H1 (cell line): ENCODE data around the gene IL17RD.

Source experiments
- ASH2L ChIP-seq: fragments of 200-600, 300-600 bp; sonication (generic); IDR thresholded peaks from one replicate; pipeline ENCODE4 v1.7.1; 2017; ENCODE audit warnings: low read length
- CBX5 ChIP-seq: fragments of 300-800, 300-1000 bp; sonication (generic); IDR thresholded peaks from 2 replicates; pipeline ENCODE4 v1.7.1; 2016; ENCODE audit warnings: antibody characterized with exemption, low read length, low read depth
- CTCF ChIP-seq, 3 experiments: IDR thresholded peaks; 1 replicate in 2 of 3; 2 replicates in 1 of 3; pipeline versions ENCODE4 v1.5.1 to v1.6.1; 2011; ENCODE audit warnings: low read length in 3 of 3, mild to moderate bottlenecking in 3 of 3, inconsistent platforms in 2 of 3, low read depth in 1 of 3, moderate library complexity in 1 of 3; ENCODE audit not compliant: insufficient read depth in 1 of 3; ENCODE audit errors: control extremely low read depth in 1 of 3
- EP300 ChIP-seq, 2 experiments: IDR thresholded peaks; 1 replicate in 1 of 2; 2 replicates in 1 of 2; pipeline ENCODE4 v1.6.1; 2011 to 2012; ENCODE audit warnings: low read depth in 2 of 2, low read length in 2 of 2, mild to moderate bottlenecking in 2 of 2, borderline replicate concordance in 1 of 2, inconsistent platforms in 1 of 2, moderate library complexity in 1 of 2
- GABPA ChIP-seq: IDR thresholded peaks from 2 replicates; pipeline ENCODE4 v1.6.1; 2011; ENCODE audit warnings: mild to moderate bottlenecking, low read length, moderate library complexity, borderline replicate concordance; ENCODE audit not compliant: insufficient read depth
- MAX ChIP-seq: IDR thresholded peaks from 2 replicates; pipeline ENCODE4 v1.6.1; 2012; ENCODE audit warnings: inconsistent platforms
- POLR2A ChIP-seq, 2 experiments: IDR thresholded peaks; 1 replicate in 1 of 2; 2 replicates in 1 of 2; pipeline ENCODE4 v1.6.1; 2011; ENCODE audit warnings: low read depth in 2 of 2, low read length in 2 of 2, mild to moderate bottlenecking in 2 of 2; ENCODE audit errors: control extremely low read depth in 1 of 2
- POLR2AphosphoS5 ChIP-seq: IDR thresholded peaks from 2 replicates; pipeline ENCODE4 v1.6.1; 2011; ENCODE audit warnings: low read depth, low read length
- RFX5 ChIP-seq: IDR thresholded peaks from 2 replicates; pipeline ENCODE4 v1.6.1; 2011; ENCODE audit warnings: low read depth, low read length, improper control_type of control experiment, borderline replicate concordance
- SRF ChIP-seq: IDR thresholded peaks from 2 replicates; pipeline ENCODE4 v1.6.1; 2011; ENCODE audit warnings: mild to moderate bottlenecking, low read depth, low read length, moderate library complexity
- TEAD4 ChIP-seq: IDR thresholded peaks from 2 replicates; pipeline ENCODE4 v1.6.1; 2012; ENCODE audit warnings: low read depth, low read length, inconsistent platforms, mixed read lengths

GRCh38 chr3:57052662-57053061 is 112.5 kb downstream of the IL17RD start:
- TF ChIP-seq CBX5 (no peak), RFX5 (no peak), CTCF (IDR thresholded peaks at IDR 0.05; ENCODE audit: control extremely low read depth in 1 of 3, insufficient read depth in 1 of 3, low read depth in 1 of 3, low read length in 3 of 3) (no peak), SRF (no peak), TEAD4 (no peak), POLR2AphosphoS5 (no peak), POLR2A (IDR thresholded peaks at IDR 0.05; ENCODE audit: control extremely low read depth in 1 of 2, low read depth in 2 of 2, low read length in 2 of 2) (no peak), MAX (no peak), EP300 (IDR thresholded peaks at IDR 0.05; ENCODE audit: borderline replicate concordance in 1 of 2, low read depth in 2 of 2, low read length in 2 of 2) (no peak), GABPA (no peak), ASH2L (no peak)
